Activated T-cell treated with anti-CD3 and anti-CD28 coated beads, Interleukin-2, amount 50 U/mL, for 24 hours (primary cell): ENCODE data around the gene NFATC4.
"Not testable (repeated sequence)": the region's sequence is repeated elsewhere in the genome, so short reads cannot be mapped to it uniquely, and the experiment has no call there.

Source experiments
- DNase-seq: peaks from one replicate; pipeline ENCODE4 v3.0.0-alpha.2; 2020
- H3K27ac Mint-ChIP-seq: 2 replicates; pipeline ENCODE4 v1.8.0; 2020; ENCODE audit warnings: mild to moderate bottlenecking, mixed read lengths
- H3K27me3 Mint-ChIP-seq: 2 replicates; pipeline ENCODE4 v1.8.0; 2020; ENCODE audit warnings: mixed read lengths
- H3K36me3 Mint-ChIP-seq: 2 replicates; pipeline ENCODE4 v1.8.0; 2020; ENCODE audit warnings: low read depth, mixed read lengths
- H3K4me1 Mint-ChIP-seq: 2 replicates; pipeline ENCODE4 v1.8.0; 2020; ENCODE audit warnings: low read depth, mixed read lengths
- H3K4me3 Mint-ChIP-seq: 2 replicates; pipeline ENCODE4 v1.8.0; 2020; ENCODE audit warnings: mild to moderate bottlenecking, moderate library complexity, mixed read lengths
- H3K9me3 Mint-ChIP-seq: 2 replicates; pipeline ENCODE4 v1.8.0; 2020; ENCODE audit warnings: mixed read lengths

NFATC4 gene

DNA sequence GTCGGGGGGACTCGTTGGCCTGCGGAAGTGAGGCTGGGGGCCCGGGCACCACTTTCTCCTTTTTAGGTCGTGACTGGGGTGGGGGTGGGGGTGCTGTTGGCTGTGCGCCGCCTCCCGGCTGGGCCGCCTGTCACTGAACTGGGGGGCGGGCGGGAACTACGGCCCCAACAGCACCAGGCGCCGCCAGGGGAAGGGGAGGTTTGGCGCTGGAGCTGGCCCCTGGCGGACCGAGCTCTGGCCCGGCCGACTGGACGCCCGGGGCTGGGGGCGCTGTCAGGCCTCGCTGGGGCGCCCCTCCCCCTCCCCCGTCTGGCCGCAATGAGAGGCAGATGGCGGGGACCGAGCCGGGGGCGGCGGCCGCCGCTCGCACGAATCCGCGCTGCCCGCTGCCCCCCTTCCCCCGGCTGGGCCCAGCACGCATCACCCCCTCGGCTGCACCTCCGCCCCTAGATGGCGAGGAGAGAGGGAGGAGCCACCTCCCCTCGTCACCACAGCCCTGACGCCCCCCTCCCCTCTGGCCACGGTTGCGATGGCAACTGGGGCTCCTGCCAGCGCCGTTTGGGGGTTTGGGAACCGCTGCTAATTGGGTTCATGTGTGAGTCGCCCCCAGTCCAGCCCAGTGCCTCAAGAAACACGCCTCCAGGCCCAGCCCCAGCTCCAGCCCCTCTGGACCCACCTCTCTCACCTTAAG is 723 bp downstream of the NFATC4 start:
- Mint-ChIP-seq H3K27ac (no peak overlapping the region), H3K27me3 (peaks cover 37% of the 10 kb centered on the region), H3K36me3 (no peaks in the 10 kb centered on the region), H3K4me1 (peaks cover 26% of the 10 kb centered on the region), H3K9me3 (no peaks in the 10 kb centered on the region), H3K4me3 (peak overlapping the region; percentile 39)
- peak; percentile 42 for DNase-seq

DNA sequence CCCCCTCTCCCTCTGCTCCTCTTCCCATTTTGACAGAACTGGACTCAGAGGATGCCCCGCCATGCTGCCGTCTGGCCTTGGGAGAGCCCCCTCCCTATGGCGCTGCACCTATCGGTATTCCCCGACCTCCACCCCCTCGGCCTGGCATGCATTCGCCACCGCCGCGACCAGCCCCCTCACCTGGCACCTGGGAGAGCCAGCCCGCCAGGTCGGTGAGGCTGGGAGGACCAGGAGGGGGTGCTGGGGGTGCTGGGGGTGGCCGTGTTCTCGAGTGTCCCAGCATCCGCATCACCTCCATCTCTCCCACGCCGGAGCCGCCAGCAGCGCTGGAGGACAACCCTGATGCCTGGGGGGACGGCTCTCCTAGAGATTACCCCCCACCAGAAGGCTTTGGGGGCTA is 1.5 kb downstream of the NFATC4 start:
- Mint-ChIP-seq H3K27me3 (peaks cover 37% of the 10 kb centered on the region), H3K36me3 (no peaks in the 10 kb centered on the region), H3K9me3 (no peaks in the 10 kb centered on the region), H3K27ac (no peak overlapping the region), H3K4me3 (no peak overlapping the region), H3K4me1 (peaks cover 26% of the 10 kb centered on the region)
- DNase-seq: no peak

DNA sequence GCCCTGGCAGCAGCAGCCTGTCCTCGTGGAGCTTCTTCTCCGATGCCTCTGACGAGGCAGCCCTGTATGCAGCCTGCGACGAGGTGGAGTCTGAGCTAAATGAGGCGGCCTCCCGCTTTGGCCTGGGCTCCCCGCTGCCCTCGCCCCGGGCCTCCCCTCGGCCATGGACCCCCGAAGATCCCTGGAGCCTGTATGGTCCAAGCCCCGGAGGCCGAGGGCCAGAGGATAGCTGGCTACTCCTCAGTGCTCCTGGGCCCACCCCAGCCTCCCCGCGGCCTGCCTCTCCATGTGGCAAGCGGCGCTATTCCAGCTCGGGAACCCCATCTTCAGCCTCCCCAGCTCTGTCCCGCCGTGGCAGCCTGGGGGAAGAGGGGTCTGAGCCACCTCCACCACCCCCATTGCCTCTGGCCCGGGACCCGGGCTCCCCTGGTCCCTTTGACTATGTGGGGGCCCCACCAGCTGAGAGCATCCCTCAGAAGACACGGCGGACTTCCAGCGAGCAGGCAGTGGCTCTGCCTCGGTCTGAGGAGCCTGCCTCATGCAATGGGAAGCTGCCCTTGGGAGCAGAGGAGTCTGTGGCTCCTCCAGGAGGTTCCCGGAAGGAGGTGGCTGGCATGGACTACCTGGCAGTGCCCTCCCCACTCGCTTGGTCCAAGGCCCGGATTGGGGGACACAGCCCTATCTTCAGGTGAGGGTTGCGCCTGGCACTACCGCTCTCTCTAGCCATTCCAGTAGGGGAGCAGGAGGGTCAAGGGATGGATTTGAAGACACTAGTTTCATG is 2.1 kb downstream of the NFATC4 start:
- no peak for DNase-seq
- no peaks in the 10 kb centered on the region for H3K9me3 Mint-ChIP-seq
- peaks cover 34% of the 10 kb centered on the region for H3K27me3 Mint-ChIP-seq
- H3K4me3 Mint-ChIP-seq: no peak overlapping the region
- no peak overlapping the region for H3K27ac Mint-ChIP-seq
- H3K4me1 Mint-ChIP-seq: peaks cover 25% of the 10 kb centered on the region
- no peaks in the 10 kb centered on the region for H3K36me3 Mint-ChIP-seq

DNA sequence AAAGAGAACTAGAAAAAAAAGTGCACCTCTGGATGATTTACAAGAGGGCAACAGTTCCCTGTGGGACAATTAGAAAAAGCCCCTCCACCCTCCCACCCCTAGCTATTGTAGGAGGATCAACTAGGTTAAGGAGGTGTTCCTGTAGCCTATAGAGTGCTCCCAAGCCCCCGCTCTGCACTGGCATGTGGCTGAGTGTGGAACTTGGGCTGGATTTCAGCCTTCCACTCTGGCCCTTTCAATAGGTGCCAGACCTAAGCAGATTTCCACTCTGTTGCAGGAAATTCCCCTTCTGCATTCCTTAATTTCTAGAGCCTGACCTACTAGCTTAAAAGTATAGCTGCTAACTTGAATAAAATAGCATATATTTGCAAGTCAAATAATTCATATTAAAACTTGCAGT is 2.8 kb downstream of the NFATC4 start:
- H3K27ac Mint-ChIP-seq: no peak overlapping the region
- no peaks in the 10 kb centered on the region for H3K36me3 Mint-ChIP-seq
- H3K4me3 Mint-ChIP-seq: no peak overlapping the region
- no peak for DNase-seq
- H3K27me3 Mint-ChIP-seq: peaks cover 31% of the 10 kb centered on the region
- H3K9me3 Mint-ChIP-seq: no peaks in the 10 kb centered on the region
- H3K4me1 Mint-ChIP-seq: peaks cover 18% of the 10 kb centered on the region

DNA sequence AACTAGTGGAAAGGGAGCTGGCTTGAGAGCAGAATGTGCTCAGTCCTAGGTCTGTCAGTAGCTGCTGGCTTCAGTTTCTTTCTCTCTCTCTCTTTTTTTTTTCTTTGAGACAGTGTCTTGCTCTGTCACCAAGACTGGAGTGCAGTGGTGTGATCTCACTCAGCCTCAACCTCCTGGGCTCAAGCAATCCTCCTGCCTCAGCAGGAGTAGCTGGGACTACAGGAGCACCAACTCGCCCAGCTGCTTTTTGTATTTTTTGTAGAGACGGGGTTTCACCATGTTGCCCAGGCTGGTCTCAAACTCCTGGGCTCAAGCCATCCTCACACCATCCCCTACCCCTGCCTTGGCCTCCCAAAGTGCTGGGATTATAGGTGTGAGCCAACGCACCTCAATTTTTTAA is 3.6 kb downstream of the NFATC4 start:
- DNase-seq, H3K9me3 Mint-ChIP-seq, H3K36me3 Mint-ChIP-seq, H3K27ac Mint-ChIP-seq, H3K4me3 Mint-ChIP-seq: not testable (repeated sequence)
- peaks cover 14% of the 10 kb centered on the region for H3K4me1 Mint-ChIP-seq
- peaks cover 27% of the 10 kb centered on the region for H3K27me3 Mint-ChIP-seq

DNA sequence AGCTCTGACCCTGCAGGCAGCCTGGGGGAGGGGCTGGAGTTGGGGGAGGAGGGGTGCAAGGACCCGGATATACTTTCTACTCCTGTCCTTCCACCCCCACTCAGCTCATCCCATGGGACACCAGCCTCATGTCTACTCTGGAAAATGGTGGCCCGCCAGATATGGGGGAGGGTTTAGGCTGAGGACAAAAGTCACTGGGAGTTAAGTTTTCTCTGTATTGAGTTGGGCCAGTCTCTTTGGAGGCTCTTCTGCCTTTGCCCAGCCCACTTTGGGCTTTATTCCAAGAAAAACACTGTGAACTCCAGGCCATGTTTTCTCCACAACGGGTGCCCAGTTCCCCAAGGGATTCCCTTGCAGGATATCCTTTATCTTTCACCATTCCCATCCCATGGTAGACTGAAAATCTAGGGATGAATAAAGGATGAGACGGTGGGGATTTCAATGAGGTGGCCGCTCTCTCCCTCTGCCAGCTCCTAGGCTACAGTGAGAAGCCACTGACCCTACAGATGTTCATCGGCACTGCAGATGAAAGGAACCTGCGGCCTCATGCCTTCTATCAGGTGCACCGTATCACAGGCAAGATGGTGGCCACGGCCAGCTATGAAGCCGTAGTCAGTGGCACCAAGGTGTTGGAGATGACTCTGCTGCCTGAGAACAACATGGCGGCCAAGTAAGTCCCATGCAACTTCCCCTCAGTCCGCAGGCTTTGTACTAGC is 4.9 kb downstream of the NFATC4 start:
- Mint-ChIP-seq H3K27ac (no peak overlapping the region), H3K27me3 (peaks cover 15% of the 10 kb centered on the region), H3K4me1 (peaks cover 3% of the 10 kb centered on the region), H3K36me3 (no peaks in the 10 kb centered on the region), H3K4me3 (no peak overlapping the region), H3K9me3 (no peaks in the 10 kb centered on the region)
- no peak for DNase-seq

DNA sequence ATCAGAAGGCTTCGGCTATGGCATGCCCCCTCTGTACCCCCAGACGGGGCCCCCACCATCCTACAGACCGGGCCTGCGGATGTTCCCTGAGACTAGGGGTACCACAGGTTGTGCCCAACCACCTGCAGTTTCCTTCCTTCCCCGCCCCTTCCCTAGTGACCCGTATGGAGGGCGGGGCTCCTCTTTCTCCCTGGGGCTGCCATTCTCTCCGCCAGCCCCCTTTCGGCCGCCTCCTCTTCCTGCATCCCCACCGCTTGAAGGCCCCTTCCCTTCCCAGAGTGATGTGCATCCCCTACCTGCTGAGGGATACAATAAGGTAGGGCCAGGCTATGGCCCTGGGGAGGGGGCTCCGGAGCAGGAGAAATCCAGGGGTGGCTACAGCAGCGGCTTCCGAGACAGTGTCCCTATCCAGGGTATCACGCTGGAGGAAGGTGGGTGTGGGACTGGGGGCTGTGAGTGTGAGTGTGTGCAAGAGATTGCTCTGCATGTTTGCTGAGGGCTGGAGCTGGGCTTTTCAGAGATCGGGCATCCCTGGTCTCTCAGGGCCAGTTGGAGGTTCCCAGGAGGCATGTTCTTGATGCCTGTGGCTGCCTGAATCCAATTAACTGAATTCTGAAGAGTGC is 8.6 kb downstream of the NFATC4 start:
- H3K4me3 Mint-ChIP-seq: no peak overlapping the region
- H3K9me3 Mint-ChIP-seq: no peaks in the 10 kb centered on the region
- H3K27ac Mint-ChIP-seq: no peak overlapping the region
- no peak for DNase-seq
- no peaks in the 10 kb centered on the region for H3K36me3 Mint-ChIP-seq
- peaks cover 3% of the 10 kb centered on the region for H3K27me3 Mint-ChIP-seq
- H3K4me1 Mint-ChIP-seq: peaks cover 1% of the 10 kb centered on the region

DNA sequence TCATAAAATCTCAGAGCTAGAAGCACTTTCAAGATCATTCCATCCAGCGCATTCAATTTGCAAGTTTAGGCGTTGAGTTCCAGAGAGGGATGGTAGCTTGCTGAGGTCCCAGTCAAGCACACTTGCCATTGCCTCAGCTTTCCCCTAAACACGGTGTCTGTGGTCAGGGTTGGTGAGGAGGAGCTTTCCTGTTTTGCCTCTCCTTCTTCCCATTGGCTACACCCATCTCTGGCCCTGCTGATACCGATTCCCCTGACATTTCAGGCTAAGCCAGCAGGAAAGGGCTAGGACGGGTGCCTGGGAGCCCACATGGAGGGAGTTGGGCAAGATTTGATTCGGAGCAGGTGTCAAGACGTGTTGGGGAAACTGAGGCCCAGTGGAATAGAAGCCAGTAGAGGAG is 9.1 kb downstream of the NFATC4 start:
- Mint-ChIP-seq H3K9me3 (no peaks in the 10 kb centered on the region), H3K27ac (no peak overlapping the region), H3K4me3 (no peak overlapping the region), H3K4me1 (peaks cover 2% of the 10 kb centered on the region), H3K27me3 (peaks cover 3% of the 10 kb centered on the region), H3K36me3 (no peaks in the 10 kb centered on the region)
- no peak for DNase-seq

DNA sequence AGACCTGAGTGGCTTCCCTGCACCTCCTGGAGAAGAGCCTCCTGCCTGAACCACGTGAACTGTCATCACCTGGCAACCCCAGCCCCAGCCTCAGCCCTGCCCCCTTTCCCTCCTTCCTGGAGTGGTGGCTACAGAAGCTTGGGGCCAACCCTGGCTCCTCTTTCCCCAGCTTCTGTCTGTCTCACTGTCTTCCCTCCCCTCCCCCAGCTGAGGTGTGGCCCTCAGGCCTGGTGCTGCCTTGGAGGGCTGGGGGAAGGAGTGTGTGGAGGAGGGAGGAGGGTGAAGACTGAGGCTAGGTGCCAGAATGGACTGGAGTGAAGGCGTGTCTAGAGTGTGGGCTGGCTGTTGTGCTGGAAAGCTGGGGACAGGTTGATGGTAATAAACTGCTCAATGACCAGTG is 9.7 kb downstream of the NFATC4 start:
- H3K4me1 Mint-ChIP-seq: peaks cover 2% of the 10 kb centered on the region
- DNase-seq: no peak
- no peak overlapping the region for H3K27ac Mint-ChIP-seq
- no peak overlapping the region for H3K4me3 Mint-ChIP-seq
- H3K9me3 Mint-ChIP-seq: no peaks in the 10 kb centered on the region
- H3K27me3 Mint-ChIP-seq: peaks cover 3% of the 10 kb centered on the region
- H3K36me3 Mint-ChIP-seq: no peaks in the 10 kb centered on the region

DNA sequence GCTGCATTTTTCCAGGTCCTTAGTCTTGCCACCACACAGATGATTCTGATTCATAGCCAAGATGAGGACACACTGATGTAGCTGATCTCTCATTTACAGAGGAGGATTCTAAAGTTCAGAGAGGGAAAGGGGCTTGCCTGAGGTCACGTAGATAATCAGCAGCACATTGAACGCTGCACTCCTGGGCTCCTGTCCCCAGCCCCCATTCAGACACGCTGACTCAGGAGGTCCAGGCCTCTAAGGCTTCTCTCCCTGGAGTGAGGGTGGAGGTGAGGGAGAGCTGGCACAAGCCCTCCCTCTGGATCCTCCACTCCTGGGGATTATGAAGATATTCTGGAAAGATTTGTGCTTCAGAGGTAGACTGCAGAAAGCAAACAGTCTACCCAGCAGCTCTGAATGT is 10.3 kb downstream of the NFATC4 start:
- no peaks in the 10 kb centered on the region for H3K9me3 Mint-ChIP-seq

DNA sequence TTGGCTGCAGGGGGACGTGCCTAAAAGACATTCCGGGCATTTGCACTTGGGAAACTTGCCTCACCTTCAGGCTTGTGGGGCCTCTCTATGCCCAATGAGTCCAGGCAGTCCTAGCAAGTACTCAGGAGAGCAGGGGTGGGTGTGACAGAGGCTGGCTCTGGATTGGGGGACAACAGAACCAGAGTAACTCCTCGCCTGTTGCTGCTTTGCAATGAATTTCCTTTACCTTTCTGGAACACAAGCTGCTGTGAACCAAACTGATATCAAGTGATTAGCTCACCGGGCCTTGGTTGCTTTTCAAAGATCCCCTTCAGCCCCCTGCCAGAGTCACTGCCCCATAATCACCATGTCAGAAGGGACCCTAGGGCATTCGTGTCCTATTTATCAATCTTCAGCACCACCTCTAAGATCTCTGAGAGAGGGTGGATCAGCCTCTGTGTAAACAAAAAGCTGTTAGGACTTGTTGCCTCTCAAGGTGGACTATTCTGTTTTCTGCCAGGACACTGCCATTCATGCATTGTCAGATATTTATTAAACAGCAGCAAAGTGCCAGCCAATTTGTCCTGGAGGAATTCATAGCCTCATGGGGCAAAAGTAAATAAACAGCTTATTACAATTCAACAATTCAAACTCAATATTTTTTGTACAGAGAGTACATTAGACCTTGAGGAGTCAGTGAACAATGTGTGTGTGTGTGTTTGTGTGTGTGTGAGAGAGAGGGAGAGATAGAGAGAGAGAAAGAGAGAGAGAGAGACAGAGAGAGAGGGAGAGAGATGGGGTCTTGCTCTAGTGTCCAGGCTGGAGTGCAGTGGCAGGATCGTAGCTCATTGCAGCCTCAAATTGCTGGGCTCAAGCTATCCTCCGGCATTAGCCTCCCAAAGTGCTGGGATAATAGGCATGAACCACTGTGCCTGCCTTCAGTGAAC is 11.3 kb downstream of the NFATC4 start:
- H3K4me3 Mint-ChIP-seq: no peak overlapping the region
- H3K27ac Mint-ChIP-seq: no peak overlapping the region
- no peak for DNase-seq
- peaks cover 3% of the 10 kb centered on the region for H3K27me3 Mint-ChIP-seq
- H3K9me3 Mint-ChIP-seq: no peaks in the 10 kb centered on the region
- no peaks in the 10 kb centered on the region for H3K36me3 Mint-ChIP-seq
- H3K4me1 Mint-ChIP-seq: peaks cover 2% of the 10 kb centered on the region

More for the DNA sequence above, 10.3 kb downstream of the NFATC4 start:
- no peak for DNase-seq
- Mint-ChIP-seq H3K36me3 (no peaks in the 10 kb centered on the region), H3K4me3 (no peak overlapping the region), H3K4me1 (peaks cover 2% of the 10 kb centered on the region), H3K27me3 (peaks cover 3% of the 10 kb centered on the region), H3K27ac (no peak overlapping the region)

DNA sequence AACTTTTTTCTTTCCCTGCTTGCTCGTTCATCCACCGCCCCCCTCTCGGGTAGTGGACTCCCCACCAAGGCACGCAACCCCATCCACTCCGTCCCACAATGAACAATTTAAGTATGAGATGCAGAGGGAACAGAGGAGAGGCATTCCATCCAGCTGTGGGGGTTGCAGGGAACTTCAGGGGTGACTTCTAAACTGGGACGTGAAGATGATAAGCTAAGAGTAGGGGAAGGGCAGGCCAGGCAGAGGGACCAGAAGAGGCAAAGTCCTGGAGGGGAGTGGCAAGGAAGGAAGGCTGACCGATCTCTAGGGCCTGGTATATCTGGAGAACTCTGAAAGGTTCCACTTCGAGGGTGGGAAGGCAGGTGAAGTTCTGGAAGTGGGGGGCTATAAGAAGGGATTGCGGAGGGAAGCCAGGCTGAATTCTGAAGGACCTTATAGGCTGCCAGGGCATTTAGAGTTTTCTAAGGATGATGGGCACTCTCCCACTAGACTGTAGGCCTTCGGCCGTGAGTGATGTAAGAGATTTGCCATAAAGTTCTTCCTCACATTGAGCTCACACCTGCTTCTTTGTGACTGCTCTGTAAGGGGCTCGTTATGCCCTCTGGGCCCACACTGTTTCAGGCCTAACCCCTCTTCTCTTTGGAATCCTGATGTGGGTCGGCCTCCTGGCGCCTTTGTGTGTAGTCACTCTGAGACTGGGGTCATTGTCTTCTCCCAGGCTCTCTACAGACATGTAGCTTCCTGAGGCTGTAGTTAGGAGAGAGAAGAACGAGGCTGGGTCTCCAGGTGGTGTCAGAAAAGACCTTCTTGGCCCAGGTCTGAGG is 12.1 kb downstream of the NFATC4 start:
- Mint-ChIP-seq H3K9me3 (no peaks in the 10 kb centered on the region), H3K27ac (no peak overlapping the region), H3K4me1 (peaks cover 2% of the 10 kb centered on the region), H3K36me3 (no peaks in the 10 kb centered on the region), H3K27me3 (peaks cover 3% of the 10 kb centered on the region), H3K4me3 (no peak overlapping the region)
- no peak for DNase-seq

DNA sequence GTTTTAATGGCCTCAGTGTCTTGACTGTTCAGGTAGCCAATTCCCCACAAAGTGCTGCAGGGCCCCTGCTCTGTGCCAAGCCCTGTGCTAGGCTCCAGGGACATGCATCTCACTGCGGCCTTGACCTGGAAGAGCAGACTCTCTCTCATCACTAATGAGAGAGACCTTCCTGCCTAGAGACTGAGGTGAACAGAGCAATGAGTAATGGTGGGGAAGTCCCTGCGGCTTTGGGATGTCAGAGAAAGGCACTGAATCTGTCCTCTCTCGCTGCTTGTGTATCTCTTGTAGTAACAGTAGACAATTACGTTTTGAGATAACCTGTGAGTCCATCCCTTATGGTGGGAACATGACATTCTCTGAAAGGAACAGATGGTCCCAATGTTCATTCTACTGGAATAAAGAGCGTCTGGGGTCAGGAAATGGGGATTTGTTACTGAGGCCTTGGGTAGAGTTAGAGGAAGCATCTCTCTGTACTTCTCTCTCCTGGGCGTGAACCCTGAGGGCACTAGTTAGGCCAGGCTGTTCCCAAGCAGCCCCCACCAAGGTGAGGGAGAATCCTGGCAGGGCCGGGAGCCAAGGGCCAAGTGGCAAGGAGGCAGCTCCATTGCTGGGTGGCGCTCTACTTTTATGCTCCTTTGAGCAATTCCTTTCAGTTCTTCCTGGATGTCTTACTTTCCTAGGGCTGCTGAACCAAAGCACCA is 13.5 kb downstream of the NFATC4 start:
- H3K27me3 Mint-ChIP-seq: no peaks in the 10 kb centered on the region
- no peak overlapping the region for H3K4me3 Mint-ChIP-seq
- no peak for DNase-seq
- H3K4me1 Mint-ChIP-seq: peaks cover 2% of the 10 kb centered on the region
- H3K9me3 Mint-ChIP-seq: no peaks in the 10 kb centered on the region
- H3K27ac Mint-ChIP-seq: no peak overlapping the region
- no peaks in the 10 kb centered on the region for H3K36me3 Mint-ChIP-seq
